NOMO-1 treated with dmso at 0.1 percent for 144 hours (cell line): ENCODE data around the gene NPHP1.
"Not testable (repeated sequence)": the region's sequence is repeated elsewhere in the genome, so short reads cannot be mapped to it uniquely, and the experiment has no call there.

Experiments used
- DNase-seq: peaks from one replicate; lab custom pipeline; 2025; ENCODE audit not compliant: unreplicated experiment; lab: John Stamatoyannopoulos, UW

Gene NPHP1

DNA sequence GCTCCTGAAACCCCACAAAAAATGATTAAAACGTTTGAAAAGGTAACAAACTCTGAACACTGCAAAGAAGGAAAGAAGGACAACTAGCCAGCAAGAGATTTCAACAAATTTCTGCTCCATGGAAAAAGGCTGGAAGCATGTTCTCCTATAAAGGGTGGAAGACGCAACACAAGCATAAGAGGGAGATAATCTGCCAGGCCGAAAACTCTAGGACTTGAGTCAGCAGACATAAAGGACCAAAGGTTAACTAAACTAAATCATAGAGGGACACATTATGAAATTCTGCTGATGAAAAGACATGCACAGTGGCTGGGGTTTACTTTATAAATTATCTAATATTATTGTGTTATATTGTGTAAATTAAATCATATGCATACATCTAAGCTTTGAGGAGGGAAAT lies 6.8 kb downstream of the NPHP1 start:
- DNase-seq: no peak

DNA sequence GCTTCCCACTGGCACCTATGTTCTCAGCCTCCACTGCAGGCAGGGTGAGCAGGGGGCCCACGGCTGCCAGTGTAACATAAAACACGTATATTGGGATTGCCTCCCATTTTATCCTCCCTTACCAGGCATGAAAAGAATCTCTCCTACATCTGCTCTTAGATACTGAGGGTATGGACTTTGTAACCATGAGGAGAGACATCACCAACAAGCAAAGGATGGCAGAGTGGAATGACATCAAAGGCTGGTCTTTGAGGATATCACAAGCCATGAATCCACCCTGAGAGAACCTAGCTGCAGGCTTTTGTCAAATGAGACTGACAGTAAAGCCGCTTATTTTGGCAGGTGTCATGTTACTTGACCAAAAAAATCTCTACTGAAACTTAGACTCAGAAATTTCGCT lies 7.4 kb downstream of the NPHP1 start:
- DNase-seq: no peak

DNA sequence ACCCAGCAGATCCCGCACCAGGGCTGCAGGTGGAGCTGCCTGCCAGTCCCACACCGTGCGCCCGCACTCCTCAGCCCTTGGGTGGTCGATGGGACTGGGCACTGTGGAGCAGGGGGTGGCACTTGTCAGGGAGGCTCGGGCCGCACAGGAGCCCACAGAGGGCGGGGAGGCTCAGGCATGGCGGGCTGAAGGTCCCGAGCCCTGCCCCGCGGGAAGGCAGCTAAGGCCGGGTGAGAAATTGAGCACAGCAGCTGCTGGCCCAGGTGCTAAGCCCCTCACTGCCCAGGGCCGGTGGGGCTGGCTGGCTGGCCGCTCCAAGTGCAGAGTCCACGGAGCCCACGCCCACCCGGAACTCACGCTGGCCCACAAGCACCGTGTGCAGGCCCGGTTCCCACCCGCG lies 14.6 kb downstream of the NPHP1 start:
- DNase-seq: not testable (repeated sequence)

DNA sequence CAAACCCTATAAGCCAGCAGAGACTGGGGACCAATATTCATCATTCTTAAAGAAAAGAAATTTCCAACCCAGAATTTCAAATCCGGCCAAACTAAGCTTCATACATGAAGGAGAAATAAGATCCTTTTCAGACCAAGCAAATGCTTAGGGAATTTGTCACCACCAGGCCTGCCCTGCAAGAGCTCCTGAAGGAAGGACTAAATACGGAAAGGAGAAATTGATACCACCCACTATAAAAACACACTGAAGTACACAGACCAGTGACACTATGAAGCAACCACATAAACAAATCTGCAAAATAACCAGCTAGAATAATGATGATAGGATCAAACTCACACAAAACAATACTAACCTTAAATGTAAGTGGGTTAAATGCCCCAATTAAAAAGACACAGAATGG lies 22.4 kb downstream of the NPHP1 start:
- DNase-seq: no peak

DNA sequence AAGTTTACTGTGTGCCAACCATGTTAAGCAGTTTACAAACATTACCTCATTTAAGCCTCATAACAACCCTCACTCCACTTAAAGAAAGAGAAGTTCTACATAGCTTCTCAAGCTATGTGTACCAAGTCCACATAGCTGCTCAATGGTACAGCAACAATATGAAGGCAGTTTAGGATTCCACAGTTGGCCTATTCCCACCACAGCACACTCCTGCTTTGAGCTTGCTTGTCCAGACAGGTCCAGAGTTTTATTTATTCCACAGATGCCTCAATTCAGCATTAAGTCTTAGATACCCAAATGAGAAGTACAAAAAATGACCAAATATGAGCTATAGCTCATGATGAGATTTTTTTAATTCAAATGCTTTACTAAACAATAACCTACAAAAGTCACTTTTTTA lies 24.8 kb downstream of the NPHP1 start:
- DNase-seq: no peak

DNA sequence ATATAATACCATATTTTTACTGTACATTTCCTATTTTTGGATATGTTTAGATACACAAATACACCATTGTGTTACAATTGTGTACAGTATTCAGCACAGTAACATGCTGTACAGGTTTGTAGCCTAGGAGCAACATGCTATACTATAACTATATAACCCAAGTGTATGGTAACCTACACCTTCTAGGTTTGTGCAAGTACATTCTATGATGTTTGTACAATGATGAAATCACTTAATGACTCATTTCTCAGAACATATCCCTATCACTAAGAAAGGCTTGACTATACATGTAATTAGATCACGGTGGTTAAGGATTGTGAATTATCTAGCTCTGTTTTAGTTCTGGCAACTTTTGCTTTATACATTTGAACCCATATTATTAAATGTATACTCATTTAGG lies 31.3 kb downstream of the NPHP1 start:
- DNase-seq: no peak

DNA sequence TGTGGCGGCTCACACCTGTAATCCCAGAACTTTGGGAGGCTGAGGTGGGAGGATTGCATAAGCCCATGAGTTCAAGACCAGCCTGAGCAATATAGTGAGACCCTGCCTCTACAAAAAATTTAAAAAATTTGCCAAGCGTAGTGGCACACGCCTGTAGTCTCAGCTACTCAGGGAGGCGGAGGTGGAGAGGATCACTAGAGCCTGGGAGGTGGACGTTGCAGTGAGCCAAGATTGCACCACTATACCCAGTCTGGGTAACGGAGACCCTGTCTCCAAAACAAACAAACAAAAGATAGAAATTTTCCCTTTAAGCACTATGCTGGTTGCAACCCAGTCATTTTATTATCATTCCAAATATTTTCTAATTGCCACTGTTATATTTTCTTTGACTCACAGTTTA lies 32.3 kb downstream of the NPHP1 start:
- no peak for DNase-seq

DNA sequence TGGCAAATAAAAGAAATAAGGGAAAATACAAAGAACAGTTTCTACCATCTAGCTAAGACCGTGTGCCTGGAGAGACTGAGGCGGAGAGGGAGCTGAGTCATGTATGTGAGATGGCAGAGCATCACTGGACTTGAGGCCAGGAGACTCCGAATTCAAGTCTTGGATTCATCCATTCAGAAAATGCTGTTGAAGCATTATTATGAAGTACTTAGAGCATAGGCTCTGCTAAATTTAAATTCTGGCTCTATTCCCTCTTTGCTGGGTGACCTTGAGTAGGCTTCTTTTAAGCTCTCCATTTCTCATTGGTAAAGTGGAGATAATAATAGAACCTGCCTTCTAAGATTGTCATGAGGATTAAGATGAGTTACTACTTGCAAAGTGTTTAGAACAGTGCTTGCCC lies 34.7 kb downstream of the NPHP1 start:
- no peak for DNase-seq

DNA sequence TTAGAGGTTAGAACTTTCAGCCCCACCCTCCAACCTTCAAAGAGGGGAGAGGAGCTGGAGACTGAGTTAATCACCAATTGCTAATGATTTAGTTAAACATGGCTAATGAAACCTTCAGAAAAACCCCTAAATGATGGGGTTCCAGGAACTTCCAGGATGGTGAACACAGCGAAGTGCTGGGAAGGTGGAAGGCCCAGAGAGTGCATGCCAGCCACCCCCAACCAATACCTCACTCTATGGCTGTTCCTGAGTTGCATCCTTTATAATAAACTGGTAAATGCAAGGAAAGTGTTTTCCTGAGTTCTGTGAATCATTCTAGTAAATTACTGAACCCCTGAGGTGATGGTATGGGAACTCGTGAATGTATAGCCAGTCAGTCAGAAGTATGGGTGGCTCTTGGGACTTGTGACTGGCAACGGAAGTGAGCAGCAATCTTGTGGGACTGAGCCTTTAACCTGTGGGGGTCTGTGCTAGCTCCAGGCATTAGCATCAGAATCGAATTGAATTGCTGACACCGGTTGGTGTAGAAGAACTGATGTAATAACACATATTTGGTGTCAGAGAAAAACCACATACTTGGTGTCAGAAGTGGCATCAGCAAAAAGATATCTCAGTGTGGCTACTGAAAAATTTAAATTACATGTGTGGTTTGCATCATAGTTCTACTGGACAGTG lies 37.4 kb downstream of the NPHP1 start:
- DNase-seq: no peak

DNA sequence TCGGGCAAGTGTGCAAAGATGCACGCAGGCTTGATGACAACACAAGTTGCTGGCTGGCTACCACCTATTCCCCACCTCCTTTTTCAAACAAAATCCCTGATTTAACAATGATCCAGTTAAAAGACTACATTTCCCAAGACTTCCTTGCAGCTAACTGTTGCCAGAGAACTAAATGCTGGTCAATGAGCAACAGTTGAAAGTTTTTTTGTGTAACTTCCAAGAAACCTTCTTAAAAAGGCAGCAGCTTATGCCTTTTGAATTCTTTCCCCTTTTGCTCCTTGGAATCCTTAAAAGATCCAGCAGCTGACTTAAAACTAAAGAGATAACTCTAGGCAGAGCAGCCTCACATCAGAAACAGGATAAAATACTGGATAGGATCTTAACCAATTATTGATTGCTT lies 38.5 kb downstream of the NPHP1 start:
- no peak for DNase-seq

DNA sequence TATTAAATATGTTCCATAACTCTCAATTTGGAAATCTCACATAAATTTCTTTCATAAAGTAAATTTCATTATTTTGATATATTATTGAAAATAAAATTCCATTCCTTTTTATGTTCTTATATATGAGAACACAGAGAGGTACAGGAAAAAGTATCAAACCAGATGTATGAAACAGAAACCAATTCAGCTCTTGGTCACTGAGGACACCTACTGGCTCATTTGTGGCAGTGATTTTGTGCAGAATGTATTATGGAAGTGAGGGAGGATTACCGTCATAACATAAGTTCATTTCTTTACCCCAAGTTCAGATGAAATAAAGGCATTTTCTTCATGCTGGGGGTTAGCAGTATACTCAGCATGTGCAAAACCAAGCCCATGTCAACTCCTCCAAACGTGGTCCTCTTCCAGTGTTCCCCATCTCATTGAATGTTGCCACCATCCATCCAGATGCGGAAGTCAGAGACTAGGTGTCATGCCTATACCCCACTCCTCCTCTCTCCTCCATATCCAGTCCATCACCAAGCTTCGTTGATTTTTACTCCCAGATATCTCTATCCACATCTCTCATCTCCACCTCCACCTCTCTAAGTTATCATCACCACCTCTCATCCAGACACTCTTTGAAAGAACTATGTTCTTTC lies 47.5 kb downstream of the NPHP1 start:
- no peak for DNase-seq

- DNase-seq: not testable (repeated sequence)
Measured at GRCh38 chr2:110154828-110155227, 50.0 kb downstream of the NPHP1 start.

DNA sequence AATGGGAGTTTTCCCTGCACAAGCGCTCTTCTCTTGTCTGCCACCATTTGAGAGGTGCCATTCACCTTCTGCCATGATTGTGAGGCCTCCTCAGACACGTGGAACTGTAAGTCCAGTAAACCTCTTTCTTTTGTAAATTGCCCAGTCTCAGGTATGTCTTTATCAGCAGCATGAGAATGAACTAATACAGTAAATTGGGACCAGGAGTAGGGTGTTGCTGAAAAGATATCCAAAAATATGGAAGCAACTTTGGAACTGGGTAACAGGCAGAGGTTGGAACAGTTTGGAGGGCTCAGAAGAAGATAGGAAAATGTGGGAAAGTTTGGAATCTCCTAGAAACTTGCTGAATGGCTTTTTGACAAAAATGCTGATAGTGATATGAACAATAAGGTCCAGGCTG lies 50.6 kb downstream of the NPHP1 start:
- not testable (repeated sequence) for DNase-seq

GRCh38 chr2:110153416-110153815 lies 51.4 kb downstream of the NPHP1 start:
- DNase-seq: no peak

DNA sequence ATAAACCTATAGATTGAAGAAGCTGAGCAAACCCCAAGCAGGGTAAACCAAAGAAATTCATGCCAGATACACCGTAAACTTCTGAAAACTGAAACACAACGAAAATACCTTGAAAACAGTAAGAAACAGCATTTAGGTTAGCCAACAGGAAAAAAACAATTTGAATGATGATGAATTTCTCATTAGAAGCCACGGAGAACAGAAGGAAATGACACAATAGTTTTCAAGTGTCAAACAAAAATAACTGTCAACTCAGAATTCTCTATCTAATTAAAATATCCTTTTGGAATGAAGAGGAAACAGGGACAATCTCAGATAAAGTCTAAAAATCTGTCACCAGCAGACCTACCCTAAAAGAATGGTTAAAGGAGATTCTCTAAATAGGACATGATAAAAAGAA lies 51.9 kb downstream of the NPHP1 start:
- no peak for DNase-seq

DNA sequence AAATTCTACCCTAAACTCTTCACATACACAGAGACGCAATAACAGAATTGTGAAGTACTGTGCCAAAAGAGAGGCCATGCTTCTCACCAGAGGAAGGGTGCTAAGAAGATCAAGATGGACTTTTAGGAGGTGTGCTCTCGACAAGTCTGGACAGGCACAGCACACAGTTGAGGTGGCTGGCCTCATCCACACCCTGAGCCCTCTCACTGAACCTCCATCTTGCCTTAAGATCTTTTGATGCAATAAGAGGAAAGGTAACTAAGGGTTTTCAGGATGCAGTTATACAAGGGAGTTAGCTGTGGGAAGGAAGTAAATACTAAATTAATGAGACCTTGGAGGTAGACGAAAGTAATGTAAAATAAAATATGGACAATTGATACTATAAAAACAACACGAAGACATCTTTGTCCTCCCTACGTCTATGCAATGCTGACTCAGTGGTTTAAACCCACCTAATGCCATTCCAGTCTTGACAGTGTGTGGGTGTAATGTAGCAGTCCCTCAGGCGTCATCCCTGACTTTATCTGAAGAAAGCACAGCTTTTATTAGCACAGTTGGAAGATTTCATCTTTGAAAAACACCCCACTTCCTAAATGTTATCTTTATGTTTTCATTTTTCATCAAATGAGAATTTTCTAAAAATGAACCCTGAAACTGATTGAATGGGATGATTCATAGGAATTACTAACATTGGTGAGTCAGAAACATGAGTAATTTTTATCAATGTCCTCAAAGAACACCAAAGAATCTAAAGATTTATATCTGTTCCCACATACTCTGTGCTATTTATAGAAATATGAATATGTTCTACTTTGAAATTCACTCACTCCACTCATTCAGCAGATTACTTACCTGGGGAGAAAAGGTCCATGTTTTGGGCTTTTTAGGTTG lies 55.2 kb downstream of the NPHP1 start:
- no peak for DNase-seq

DNA sequence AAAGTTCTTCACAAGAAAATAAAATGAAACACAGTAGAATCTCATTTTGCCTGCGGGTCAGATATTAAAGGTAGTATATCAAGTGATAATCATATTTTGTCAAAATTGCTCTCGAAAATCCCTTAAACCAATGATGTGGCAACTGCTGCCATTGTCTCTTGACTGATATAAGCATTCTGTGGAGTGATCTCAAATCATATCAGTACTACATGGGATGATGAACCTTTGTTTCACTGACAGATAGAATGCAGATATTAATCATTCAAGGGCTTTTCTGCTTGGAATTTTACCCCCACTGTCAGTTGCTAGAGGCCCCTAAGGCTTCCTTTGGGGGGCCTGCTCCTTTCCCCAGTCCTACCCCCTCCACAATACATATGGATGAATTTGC lies 57.9 kb downstream of the NPHP1 start:
- DNase-seq: no peak

DNA sequence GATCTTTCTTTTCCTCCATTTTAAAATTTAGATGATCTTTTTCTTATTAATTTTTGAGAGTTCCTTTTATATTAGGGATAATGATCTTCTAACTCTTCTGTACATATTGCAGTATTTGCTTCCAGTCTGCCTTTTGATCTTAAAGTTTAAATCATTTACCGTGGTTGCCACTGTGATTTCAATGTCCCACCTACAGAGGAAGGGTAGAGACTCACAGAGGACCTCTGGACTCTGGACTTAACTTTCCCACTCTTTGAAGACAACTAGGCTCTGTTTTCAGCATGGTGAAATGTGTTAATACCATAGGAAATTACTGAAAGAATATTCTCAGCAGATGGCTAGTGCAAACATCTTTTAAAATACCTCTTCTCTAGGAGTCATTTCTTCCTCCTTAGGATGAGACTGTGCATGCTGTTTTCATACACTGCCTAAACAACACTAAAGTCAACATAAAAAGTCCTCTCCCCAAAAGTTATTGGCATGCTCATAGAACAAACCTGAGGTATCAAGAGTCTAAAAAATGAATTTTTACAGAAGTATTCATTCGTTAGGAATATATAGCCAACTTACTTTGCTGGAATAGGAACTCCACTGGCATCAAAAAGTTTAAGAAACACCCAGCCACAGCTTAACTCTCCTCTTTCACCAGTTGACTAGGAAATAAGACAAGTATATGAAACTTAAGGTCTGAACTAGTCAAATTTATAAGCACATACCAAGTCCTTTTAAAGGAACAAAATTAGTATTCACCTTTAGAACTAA lies 58.4 kb downstream of the NPHP1 start:
- DNase-seq: no peak

- no peak for DNase-seq
Measured at GRCh38 chr2:110143982-110144381, 60.8 kb downstream of the NPHP1 start.

DNA sequence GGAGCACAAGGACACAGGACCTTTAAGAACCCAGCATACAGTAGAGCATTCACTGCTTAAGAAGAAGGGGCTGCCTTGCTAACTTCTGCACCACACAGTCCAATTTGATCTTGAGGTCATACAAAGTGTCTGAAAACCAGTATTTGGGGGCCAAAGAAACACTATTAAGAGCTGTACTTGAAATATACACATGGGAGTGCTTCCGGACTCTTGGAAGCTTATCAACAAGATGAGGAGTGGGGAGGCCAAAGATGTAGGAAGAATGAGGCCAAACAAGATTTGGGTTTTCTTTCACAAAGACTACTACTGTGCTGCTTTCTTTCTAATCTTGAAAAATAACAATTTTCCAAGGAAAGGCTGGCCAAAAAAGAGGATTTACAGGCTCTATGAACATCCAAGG lies 64.4 kb downstream of the NPHP1 start:
- no peak for DNase-seq

- DNase-seq: no peak
Measured at GRCh38 chr2:110134025-110134424, 70.8 kb downstream of the NPHP1 start.
